ENCODE results near the gene CD28. TPM values are rescaled to one million over a fixed set of nuclear protein-coding genes. Genes with fewer than 3 reads are reported as not detected.

Gene CD28
- total and polyA plus RNA-seq, 2 donors (not counting 1 experiment from before 2014, with no cell fraction given) = 0.03 TPM; not detected in 1

DNA sequence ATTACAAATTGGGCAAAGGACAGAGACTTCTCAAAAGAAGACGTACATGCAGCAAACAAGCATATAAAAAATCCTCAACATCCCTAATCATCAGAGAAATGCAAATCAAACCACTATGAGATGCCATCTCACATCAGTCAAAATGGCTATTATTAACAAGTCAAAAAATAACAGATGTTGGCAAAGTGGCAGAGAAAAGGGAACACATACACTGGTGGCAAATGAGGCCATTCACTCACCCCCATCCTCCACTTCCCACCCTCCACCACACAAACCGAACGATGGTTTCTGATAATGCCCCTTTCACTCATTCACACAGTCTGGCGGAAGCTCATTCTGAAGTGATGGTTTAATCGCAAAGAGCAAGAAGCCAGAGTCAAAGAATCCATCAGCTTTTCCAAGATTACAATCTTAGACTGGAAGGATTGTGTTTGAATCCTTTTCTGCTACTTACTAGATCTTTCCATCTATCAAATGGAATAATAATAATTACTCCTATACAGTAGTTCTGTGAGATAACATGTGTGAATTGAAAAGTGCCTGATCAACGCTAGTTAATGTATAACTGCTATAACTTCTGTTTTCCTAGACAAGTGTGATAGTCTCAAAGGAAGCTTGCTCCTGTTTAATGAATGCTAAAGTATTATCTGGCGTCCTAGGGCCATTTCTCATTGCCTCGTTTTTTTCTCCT is 16.9 kb upstream of the CD28 start:
- no peak for TF ChIP-seq EZH2 (IDR thresholded peaks at IDR 0.05; ENCODE audit: low read length, missing control alignments)
- TF ChIP-seq, protein P1, sequence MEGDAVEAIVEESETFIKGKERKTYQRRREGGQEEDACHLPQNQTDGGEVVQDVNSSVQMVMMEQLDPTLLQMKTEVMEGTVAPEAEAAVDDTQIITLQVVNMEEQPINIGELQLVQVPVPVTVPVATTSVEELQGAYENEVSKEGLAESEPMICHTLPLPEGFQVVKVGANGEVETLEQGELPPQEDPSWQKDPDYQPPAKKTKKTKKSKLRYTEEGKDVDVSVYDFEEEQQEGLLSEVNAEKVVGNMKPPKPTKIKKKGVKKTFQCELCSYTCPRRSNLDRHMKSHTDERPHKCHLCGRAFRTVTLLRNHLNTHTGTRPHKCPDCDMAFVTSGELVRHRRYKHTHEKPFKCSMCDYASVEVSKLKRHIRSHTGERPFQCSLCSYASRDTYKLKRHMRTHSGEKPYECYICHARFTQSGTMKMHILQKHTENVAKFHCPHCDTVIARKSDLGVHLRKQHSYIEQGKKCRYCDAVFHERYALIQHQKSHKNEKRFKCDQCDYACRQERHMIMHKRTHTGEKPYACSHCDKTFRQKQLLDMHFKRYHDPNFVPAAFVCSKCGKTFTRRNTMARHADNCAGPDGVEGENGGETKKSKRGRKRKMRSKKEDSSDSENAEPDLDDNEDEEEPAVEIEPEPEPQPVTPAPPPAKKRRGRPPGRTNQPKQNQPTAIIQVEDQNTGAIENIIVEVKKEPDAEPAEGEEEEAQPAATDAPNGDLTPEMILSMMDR (conservative IDR thresholded peaks at IDR 0.05 in 1 of 2, IDR thresholded peaks at IDR 0.05 in 1 of 2; ENCODE audit: low read depth in 1 of 2, low read length in 2 of 2) = no peak
- H3K27me3 ChIP-seq (ENCODE audit: control insufficient read depth, insufficient read depth, low read length) = no peaks in the 10 kb centered on the region
- H3K9ac ChIP-seq (ENCODE audit: insufficient read depth, low read length) = no peak overlapping the region
- no peak for DNase-seq (ENCODE audit: low read depth in 2 of 2)
- no peaks in the 10 kb centered on the region for H3K79me2 ChIP-seq (ENCODE audit: control insufficient read depth, insufficient read depth, low read length)
- H3K9me3 ChIP-seq (ENCODE audit: control insufficient read depth, insufficient read depth, low read depth, low read length) = no peaks in the 10 kb centered on the region
- H4K20me1 ChIP-seq (ENCODE audit: control insufficient read depth, extremely low read depth, insufficient read depth, low read length) = no peaks in the 10 kb centered on the region
- no peak overlapping the region for H3K4me2 ChIP-seq (ENCODE audit: extremely low read depth, insufficient read depth, low read length)
- no peak overlapping the region for H3K27ac ChIP-seq (ENCODE audit: insufficient read depth, low read length)
- H3K36me3 ChIP-seq (ENCODE audit: control insufficient read depth, insufficient read depth, low read length) = no peaks in the 10 kb centered on the region
- H3K4me3 ChIP-seq (replicated peaks in 1 of 4; ENCODE audit: control extremely low read depth in 1 of 4, insufficient read depth in 1 of 4, low read depth in 3 of 4, low read length in 4 of 4) = no peak overlapping the region
- peaks cover 20% of the 10 kb centered on the region for H3K4me1 ChIP-seq (ENCODE audit: control insufficient read depth, extremely low read depth, insufficient read depth, low read length)
- no peak overlapping the region for H2AFZ ChIP-seq (ENCODE audit: low read length)

DNA sequence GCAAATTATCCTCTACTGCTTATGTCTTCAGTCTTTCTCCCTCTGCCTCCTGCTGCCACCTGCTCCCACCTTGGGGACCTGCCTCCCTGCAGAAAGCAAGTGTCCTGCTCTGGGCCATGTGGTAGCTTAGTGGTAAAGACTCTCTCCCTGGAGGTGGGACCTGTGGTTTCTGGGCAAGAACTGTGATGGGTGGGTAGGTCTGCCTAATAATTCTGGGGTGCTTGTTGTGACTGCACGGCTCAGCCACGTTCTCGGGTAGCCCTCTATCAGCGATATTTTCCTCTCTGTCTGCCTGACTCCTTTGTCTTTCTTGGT is 16.4 kb upstream of the CD28 start:
- H4K20me1 ChIP-seq (ENCODE audit: control insufficient read depth, extremely low read depth, insufficient read depth, low read length) = no peaks in the 10 kb centered on the region
- no peak overlapping the region for H2AFZ ChIP-seq (ENCODE audit: low read length)
- DNase-seq (ENCODE audit: low read depth in 2 of 2) = no peak
- H3K27me3 ChIP-seq (ENCODE audit: control insufficient read depth, insufficient read depth, low read length) = no peaks in the 10 kb centered on the region
- H3K9ac ChIP-seq (ENCODE audit: insufficient read depth, low read length) = no peak overlapping the region
- peaks cover 16% of the 10 kb centered on the region for H3K4me1 ChIP-seq (ENCODE audit: control insufficient read depth, extremely low read depth, insufficient read depth, low read length)
- no peaks in the 10 kb centered on the region for H3K79me2 ChIP-seq (ENCODE audit: control insufficient read depth, insufficient read depth, low read length)
- no peaks in the 10 kb centered on the region for H3K9me3 ChIP-seq (ENCODE audit: control insufficient read depth, insufficient read depth, low read depth, low read length)
- H3K4me2 ChIP-seq (ENCODE audit: extremely low read depth, insufficient read depth, low read length) = no peak overlapping the region
- H3K4me3 ChIP-seq (replicated peaks in 1 of 4; ENCODE audit: control extremely low read depth in 1 of 4, insufficient read depth in 1 of 4, low read depth in 3 of 4, low read length in 4 of 4) = no peak overlapping the region
- TF ChIP-seq, protein P1 (conservative IDR thresholded peaks at IDR 0.05 in 1 of 2, IDR thresholded peaks at IDR 0.05 in 1 of 2; ENCODE audit: low read depth in 1 of 2, low read length in 2 of 2) = no peak
- TF ChIP-seq EZH2 (IDR thresholded peaks at IDR 0.05; ENCODE audit: low read length, missing control alignments) = no peak
- no peak overlapping the region for H3K27ac ChIP-seq (ENCODE audit: insufficient read depth, low read length)
- H3K36me3 ChIP-seq (ENCODE audit: control insufficient read depth, insufficient read depth, low read length) = no peaks in the 10 kb centered on the region

DNA sequence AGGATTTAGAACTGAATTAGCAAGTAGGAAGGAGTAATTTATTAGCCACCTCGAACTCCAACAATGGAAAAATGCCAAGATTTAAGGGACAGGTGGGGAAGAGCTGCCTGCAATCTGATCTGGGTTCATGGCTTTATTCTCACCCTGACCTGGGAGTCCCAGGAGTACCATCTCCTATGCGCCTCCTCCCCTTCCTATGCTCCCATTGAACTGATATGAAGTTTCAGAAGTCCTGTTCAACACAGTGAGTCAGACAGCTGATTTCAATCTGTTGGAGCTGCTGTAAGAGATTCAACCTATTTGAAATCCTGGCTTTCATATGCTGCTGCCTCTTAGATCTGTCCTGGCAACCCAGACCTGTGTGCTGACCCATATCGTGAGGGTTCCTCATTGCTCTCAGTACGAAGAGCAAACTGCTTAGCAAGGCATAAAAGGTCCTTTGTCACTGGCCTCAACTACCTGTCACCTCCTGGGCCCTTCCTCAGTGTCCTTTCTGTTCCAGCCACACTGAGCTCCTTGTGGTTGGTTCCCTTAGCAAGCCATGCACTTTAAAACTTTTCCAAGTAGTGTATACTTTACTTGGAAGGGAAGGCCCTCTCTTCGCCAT is 15.9 kb upstream of the CD28 start:
- Histone ChIP-seq H3K36me3 (ENCODE audit: control insufficient read depth, insufficient read depth, low read length) (no peaks in the 10 kb centered on the region), H3K4me1 (ENCODE audit: control insufficient read depth, extremely low read depth, insufficient read depth, low read length) (peaks cover 14% of the 10 kb centered on the region), H3K27ac (ENCODE audit: insufficient read depth, low read length) (no peak overlapping the region), H4K20me1 (ENCODE audit: control insufficient read depth, extremely low read depth, insufficient read depth, low read length) (no peaks in the 10 kb centered on the region), H3K27me3 (ENCODE audit: control insufficient read depth, insufficient read depth, low read length) (no peaks in the 10 kb centered on the region), H3K9ac (ENCODE audit: insufficient read depth, low read length) (no peak overlapping the region), H3K4me3 (replicated peaks in 1 of 4; ENCODE audit: control extremely low read depth in 1 of 4, insufficient read depth in 1 of 4, low read depth in 3 of 4, low read length in 4 of 4) (no peak overlapping the region), H2AFZ (ENCODE audit: low read length) (no peak overlapping the region), H3K79me2 (ENCODE audit: control insufficient read depth, insufficient read depth, low read length) (no peaks in the 10 kb centered on the region), H3K4me2 (ENCODE audit: extremely low read depth, insufficient read depth, low read length) (no peak overlapping the region), H3K9me3 (ENCODE audit: control insufficient read depth, insufficient read depth, low read depth, low read length) (no peaks in the 10 kb centered on the region)
- DNase-seq (ENCODE audit: low read depth in 2 of 2) = peak in 1 of 2 donors; percentile 39
- no peak for TF ChIP-seq EZH2 (IDR thresholded peaks at IDR 0.05; ENCODE audit: low read length, missing control alignments)
- TF ChIP-seq, protein P1 (conservative IDR thresholded peaks at IDR 0.05 in 1 of 2, IDR thresholded peaks at IDR 0.05 in 1 of 2; ENCODE audit: low read depth in 1 of 2, low read length in 2 of 2) = no peak
